ENCODE data around the gene SPARC. TPM values are rescaled to one million over a fixed set of nuclear protein-coding genes. Genes with fewer than 3 reads are reported as not detected.
"Not testable (repeated sequence)": the region's sequence is repeated elsewhere in the genome, so short reads cannot be mapped to it uniquely, and the experiment has no call there.

SPARC gene
- total RNA-seq = 76.4 TPM

- ATAC-seq = peak; percentile 70
Measured at GRCh38 chr5:151686674-151687407, at the start of gene SPARC. Gene SPARC, minus strand, starts transcription at chr5:151686915. Its CDS starts 10,727 bp downstream, at chr5:151676188.

- ATAC-seq = no peak
Measured at GRCh38 chr5:151735646-151736045, 48.9 kb upstream of the SPARC start.

- ATAC-seq = no peak
Measured at GRCh38 chr5:151734064-151734408, 47.3 kb upstream of the SPARC start.

GRCh38 chr5:151733358-151734063 lies 46.8 kb upstream of the SPARC start:
- no peak for ATAC-seq

GRCh38 chr5:151730381-151730780 lies 43.7 kb upstream of the SPARC start:
- no peak for ATAC-seq

- not testable (repeated sequence) for ATAC-seq
Measured at GRCh38 chr5:151729597-151729996, 42.9 kb upstream of the SPARC start.

- no peak for ATAC-seq
Measured at GRCh38 chr5:151724360-151724759, 37.6 kb upstream of the SPARC start.

GRCh38 chr5:151722546-151722945 lies 35.8 kb upstream of the SPARC start:
- no peak for ATAC-seq

- ATAC-seq = no peak
Measured at GRCh38 chr5:151721812-151722391, 35.2 kb upstream of the SPARC start.

GRCh38 chr5:151721087-151721646 lies 34.5 kb upstream of the SPARC start:
- ATAC-seq = peak; percentile 73

- no peak for ATAC-seq
Measured at GRCh38 chr5:151720215-151720614, 33.5 kb upstream of the SPARC start.

GRCh38 chr5:151719228-151720000 lies 32.7 kb upstream of the SPARC start:
- ATAC-seq = peak; percentile 44

GRCh38 chr5:151718646-151719045 lies 31.9 kb upstream of the SPARC start:
- ATAC-seq = no peak

GRCh38 chr5:151718153-151718552 lies 31.4 kb upstream of the SPARC start:
- no peak for ATAC-seq

- ATAC-seq = no peak
Measured at GRCh38 chr5:151717416-151717815, 30.7 kb upstream of the SPARC start.

GRCh38 chr5:151709109-151709735 lies 22.5 kb upstream of the SPARC start:
- no peak for ATAC-seq

- no peak for ATAC-seq
Measured at GRCh38 chr5:151708126-151708525, 21.4 kb upstream of the SPARC start.

- ATAC-seq = no peak
Measured at GRCh38 chr5:151707567-151707966, 20.9 kb upstream of the SPARC start.

GRCh38 chr5:151706906-151707305 lies 20.2 kb upstream of the SPARC start:
- no peak for ATAC-seq

GRCh38 chr5:151703780-151704179 lies 17.1 kb upstream of the SPARC start:
- no peak for ATAC-seq

GRCh38 chr5:151703227-151703626 lies 16.5 kb upstream of the SPARC start:
- no peak for ATAC-seq

- no peak for ATAC-seq
Measured at GRCh38 chr5:151700820-151701219, 14.1 kb upstream of the SPARC start.
